ENCODE data around the gene SERPINB11. TPM values are rescaled to one million over a fixed set of nuclear protein-coding genes. Genes with fewer than 3 reads are reported as not detected.
"Not testable (repeated sequence)": the region's sequence is repeated elsewhere in the genome, so short reads cannot be mapped to it uniquely, and the experiment has no call there.

Gene SERPINB11
- not detected for total RNA-seq
- polyA plus RNA-seq (ENCODE audit: insufficient read length in 2 of 2) = not detected
- long read RNA-seq, donor 1 = 0 reads
- long read RNA-seq, donor 2 = 0 reads
- long read RNA-seq, donor 3 = 0 reads
- long read RNA-seq, donor 4 = 0 reads

DNA sequence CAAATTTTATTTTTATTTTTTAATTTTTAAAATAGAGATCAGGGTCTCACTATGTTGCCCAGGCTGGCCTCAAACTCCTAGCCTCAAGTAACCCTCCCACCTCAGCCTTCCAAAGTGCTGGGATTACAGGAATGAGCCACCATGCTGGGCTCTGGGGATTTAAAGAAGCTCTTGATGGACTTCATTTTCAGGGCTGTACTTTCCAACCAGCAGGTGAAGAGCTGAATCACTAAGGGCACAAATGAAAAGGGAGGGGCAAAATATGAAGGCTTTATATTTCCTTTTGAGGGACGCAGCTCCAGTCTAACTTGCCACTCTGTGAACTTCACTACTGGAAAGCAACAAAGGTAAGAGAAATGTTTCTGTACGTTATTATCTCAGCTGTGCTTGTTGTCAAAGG is at the start of gene SERPINB11:
TSS of gene SERPINB11 (plus strand) at position 301 of the 400 bp plus-strand sequence. CDS start 7,234 bp downstream, outside the sequence.
- Histone ChIP-seq H3K27ac (ENCODE audit: low read depth, low read length) (no peak within 1 kb of the TSS), H3K4me3 (ENCODE audit: low read depth, low read length) (no peak within 1 kb of the TSS), H3K27me3 (ENCODE audit: control insufficient read depth, insufficient read depth, low read length) (no peaks in the 10 kb centered on the region), H3K36me3 (ENCODE audit: control insufficient read depth, insufficient read depth, low read length) (no peaks in the 10 kb centered on the region), H3K9me3 (ENCODE audit: control insufficient read depth, insufficient read depth, low read length) (no peaks in the 10 kb centered on the region), H3K4me1 (ENCODE audit: control insufficient read depth, insufficient read depth, low read length) (no peaks in the 10 kb centered on the region)
- DNase-seq (ENCODE audit: low read depth in 4 of 6, low spot score in 6 of 6) = no peak
- whole genome bisulfite sequencing (ENCODE audit: insufficient coverage) = 40% methylated on average over 1 of the region's 2 CpGs

DNA sequence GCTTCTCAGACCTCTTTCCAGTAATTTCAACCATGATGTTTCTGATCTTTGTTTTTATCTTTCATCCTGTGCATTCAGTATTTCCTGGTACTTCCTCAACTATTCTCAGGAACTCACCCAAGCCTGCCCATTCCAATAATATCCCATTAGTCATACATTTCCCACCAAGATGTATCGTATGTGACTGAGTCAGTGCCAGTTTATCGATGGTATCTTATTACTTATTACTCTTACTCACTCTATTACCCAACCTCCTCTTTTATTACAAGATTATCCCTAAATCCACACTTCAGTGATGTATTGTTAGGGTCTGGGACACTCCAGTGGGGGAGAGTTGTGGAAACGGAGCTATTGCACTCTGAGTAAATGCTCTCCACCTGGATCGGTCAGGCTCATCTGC is 43.8 kb upstream of the SERPINB11 start:
- DNase-seq (ENCODE audit: low read depth in 4 of 6, low spot score in 6 of 6); H3K4me3 ChIP-seq (ENCODE audit: low read depth, low read length); H3K4me1 ChIP-seq (ENCODE audit: control insufficient read depth, insufficient read depth, low read length); H3K9me3 ChIP-seq (ENCODE audit: control insufficient read depth, insufficient read depth, low read length); H3K27me3 ChIP-seq (ENCODE audit: control insufficient read depth, insufficient read depth, low read length); H3K36me3 ChIP-seq (ENCODE audit: control insufficient read depth, insufficient read depth, low read length); H3K27ac ChIP-seq (ENCODE audit: low read depth, low read length): not testable (repeated sequence)
- no CpG with 5 or more reads among the region's 4 CpGs for WGBS (ENCODE audit: insufficient coverage)

DNA sequence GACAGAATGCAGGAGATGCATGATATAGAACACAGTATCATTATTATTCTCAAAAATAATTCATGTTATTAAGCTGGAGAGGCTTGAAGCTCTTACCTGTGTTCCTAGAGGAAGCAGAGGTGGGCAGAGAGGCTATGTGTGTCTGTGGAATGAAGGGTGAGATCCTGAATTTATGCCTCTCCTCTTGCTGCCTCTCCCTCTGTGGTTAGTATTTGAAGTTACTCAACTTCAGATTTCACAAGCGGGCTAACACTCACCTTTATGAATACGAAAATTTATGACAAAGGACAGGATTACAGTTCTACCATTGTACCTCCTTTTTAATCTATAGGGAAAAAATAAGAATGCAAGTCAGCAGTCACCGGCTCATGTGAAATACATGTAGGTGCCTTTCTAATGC is 41.0 kb upstream of the SERPINB11 start, which contains the start of gene SERPINB3:
TSS of gene SERPINB3 (minus strand) at position 144 of the 400 bp plus-strand sequence. CDS start 677 bp downstream, outside the sequence.
- not testable (repeated sequence) for DNase-seq (ENCODE audit: low read depth in 4 of 6, low spot score in 6 of 6); H3K9me3 ChIP-seq (ENCODE audit: control insufficient read depth, insufficient read depth, low read length); H3K27me3 ChIP-seq (ENCODE audit: control insufficient read depth, insufficient read depth, low read length); H3K27ac ChIP-seq (ENCODE audit: low read depth, low read length); H3K36me3 ChIP-seq (ENCODE audit: control insufficient read depth, insufficient read depth, low read length); H3K4me1 ChIP-seq (ENCODE audit: control insufficient read depth, insufficient read depth, low read length); H3K4me3 ChIP-seq (ENCODE audit: low read depth, low read length)
- WGBS (ENCODE audit: insufficient coverage) = no CpG with 5 or more reads among the region's 3 CpGs

- WGBS (ENCODE audit: insufficient coverage) = 100% methylated on average over 1 of the region's 1 CpG
- Histone ChIP-seq H3K27ac (ENCODE audit: low read depth, low read length) (no peak overlapping the region), H3K4me3 (ENCODE audit: low read depth, low read length) (no peak overlapping the region), H3K27me3 (ENCODE audit: control insufficient read depth, insufficient read depth, low read length) (no peaks in the 10 kb centered on the region), H3K9me3 (ENCODE audit: control insufficient read depth, insufficient read depth, low read length) (no peaks in the 10 kb centered on the region), H3K4me1 (ENCODE audit: control insufficient read depth, insufficient read depth, low read length) (no peaks in the 10 kb centered on the region), H3K36me3 (ENCODE audit: control insufficient read depth, insufficient read depth, low read length) (no peaks in the 10 kb centered on the region)
- DNase-seq (ENCODE audit: low read depth in 4 of 6, low spot score in 6 of 6) = no peak
Measured at GRCh38 chr18:63664571-63664970, 38.2 kb upstream of the SERPINB11 start.

- H3K27me3 ChIP-seq (ENCODE audit: control insufficient read depth, insufficient read depth, low read length) = no peaks in the 10 kb centered on the region
- no peak overlapping the region for H3K4me3 ChIP-seq (ENCODE audit: low read depth, low read length)
- DNase-seq (ENCODE audit: low read depth in 4 of 6, low spot score in 6 of 6) = no peak
- no peaks in the 10 kb centered on the region for H3K4me1 ChIP-seq (ENCODE audit: control insufficient read depth, insufficient read depth, low read length)
- H3K36me3 ChIP-seq (ENCODE audit: control insufficient read depth, insufficient read depth, low read length) = no peaks in the 10 kb centered on the region
- H3K27ac ChIP-seq (ENCODE audit: low read depth, low read length) = no peak overlapping the region
- 36% methylated on average over 2 of the region's 5 CpGs for WGBS (ENCODE audit: insufficient coverage)
- H3K9me3 ChIP-seq (ENCODE audit: control insufficient read depth, insufficient read depth, low read length) = no peaks in the 10 kb centered on the region
Measured at GRCh38 chr18:63676526-63677323, 26.0 kb upstream of the SERPINB11 start.

- H3K27ac ChIP-seq (ENCODE audit: low read depth, low read length) = no peak overlapping the region
- no peak for DNase-seq (ENCODE audit: low read depth in 4 of 6, low spot score in 6 of 6)
- no peaks in the 10 kb centered on the region for H3K4me1 ChIP-seq (ENCODE audit: control insufficient read depth, insufficient read depth, low read length)
- no peaks in the 10 kb centered on the region for H3K36me3 ChIP-seq (ENCODE audit: control insufficient read depth, insufficient read depth, low read length)
- 85% methylated on average over 4 of the region's 5 CpGs for WGBS (ENCODE audit: insufficient coverage)
- H3K27me3 ChIP-seq (ENCODE audit: control insufficient read depth, insufficient read depth, low read length) = no peaks in the 10 kb centered on the region
- H3K9me3 ChIP-seq (ENCODE audit: control insufficient read depth, insufficient read depth, low read length) = no peaks in the 10 kb centered on the region
- H3K4me3 ChIP-seq (ENCODE audit: low read depth, low read length) = no peak overlapping the region
Measured at GRCh38 chr18:63677500-63678225, 25.1 kb upstream of the SERPINB11 start.

DNA sequence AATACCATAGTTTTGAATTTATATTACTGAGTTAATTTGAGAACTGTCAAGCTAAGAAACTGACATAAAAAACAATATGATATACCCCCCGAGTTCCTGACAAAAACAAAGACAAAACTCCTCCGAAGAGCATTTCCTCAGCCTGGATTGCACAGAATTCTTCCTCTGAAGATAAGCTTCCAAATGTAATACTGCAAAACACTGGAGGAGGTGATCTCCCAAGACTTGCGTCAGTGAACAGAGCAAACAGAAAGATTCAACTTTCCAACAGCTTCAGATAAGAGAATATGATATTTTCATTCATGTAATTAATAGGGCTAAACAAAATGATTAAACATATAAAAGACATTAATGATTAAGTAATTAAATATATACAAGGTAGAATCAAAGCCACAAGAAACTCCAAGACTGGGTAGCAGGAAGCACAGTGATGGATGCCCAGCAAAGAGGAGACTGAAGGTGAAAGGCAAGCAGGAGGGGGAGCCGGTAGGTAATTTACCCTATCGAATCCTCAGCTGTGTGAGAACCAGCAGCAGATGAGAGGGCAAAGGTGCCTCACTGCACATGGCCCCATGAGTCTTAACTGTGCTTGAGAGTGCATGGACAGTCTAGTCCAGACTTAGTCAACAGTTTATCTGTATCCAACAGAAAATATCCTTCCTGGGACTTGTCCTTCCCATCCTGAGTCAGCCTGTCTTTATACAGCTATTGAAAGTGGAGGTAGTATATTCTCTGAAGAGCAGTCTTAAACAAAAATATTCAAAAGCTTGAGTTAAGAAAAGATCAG is 22.7 kb upstream of the SERPINB11 start:
- Histone ChIP-seq H3K27me3 (ENCODE audit: control insufficient read depth, insufficient read depth, low read length) (no peaks in the 10 kb centered on the region), H3K4me1 (ENCODE audit: control insufficient read depth, insufficient read depth, low read length) (no peaks in the 10 kb centered on the region), H3K27ac (ENCODE audit: low read depth, low read length) (no peak overlapping the region), H3K4me3 (ENCODE audit: low read depth, low read length) (no peak overlapping the region), H3K9me3 (ENCODE audit: control insufficient read depth, insufficient read depth, low read length) (no peaks in the 10 kb centered on the region), H3K36me3 (ENCODE audit: control insufficient read depth, insufficient read depth, low read length) (no peaks in the 10 kb centered on the region)
- WGBS (ENCODE audit: insufficient coverage) = 86% methylated on average over 2 of the region's 5 CpGs
- DNase-seq (ENCODE audit: low read depth in 4 of 6, low spot score in 6 of 6) = no peak

DNA sequence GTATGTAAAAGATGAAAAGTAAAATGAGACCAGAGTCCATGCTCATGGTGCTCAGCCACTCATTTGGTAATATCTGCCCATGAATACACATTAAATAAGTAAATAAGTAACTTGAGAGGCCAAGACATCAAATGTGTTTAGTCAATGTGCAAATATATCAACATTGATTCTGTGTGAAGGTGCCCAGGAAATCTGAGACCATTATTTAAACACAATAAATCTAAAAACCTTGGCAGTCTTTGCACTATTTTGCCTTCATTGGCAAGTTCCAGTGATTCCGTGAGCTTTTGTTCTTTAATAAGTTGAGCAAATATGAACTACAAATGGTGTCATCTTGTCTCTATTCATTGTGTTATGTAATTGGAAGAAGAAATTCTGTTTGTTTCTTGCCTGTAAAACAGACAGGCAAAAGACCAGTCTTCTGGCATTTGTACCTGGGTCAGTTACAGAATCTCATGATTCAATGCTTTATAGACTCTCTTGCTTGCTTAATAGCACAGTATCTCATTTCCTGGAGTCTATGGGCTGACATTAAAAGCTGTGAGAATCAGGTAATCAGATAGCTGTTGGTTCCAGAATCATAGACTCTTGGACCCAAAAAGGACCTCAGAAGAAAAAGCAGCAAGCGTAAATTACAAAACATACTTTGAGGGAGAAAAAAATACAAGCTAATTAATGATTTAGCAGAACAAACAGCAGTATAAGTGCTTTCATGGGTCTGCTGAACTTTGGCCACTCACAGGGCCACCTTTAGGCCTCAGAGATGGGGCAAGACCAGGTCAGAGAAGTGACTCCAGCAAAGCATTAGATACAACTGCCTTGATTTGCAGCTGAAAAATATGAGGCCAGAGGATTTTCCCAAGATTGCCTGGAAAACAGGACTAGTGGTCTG is 21.1 kb upstream of the SERPINB11 start:
- H3K9me3 ChIP-seq (ENCODE audit: control insufficient read depth, insufficient read depth, low read length) = no peaks in the 10 kb centered on the region
- no peaks in the 10 kb centered on the region for H3K36me3 ChIP-seq (ENCODE audit: control insufficient read depth, insufficient read depth, low read length)
- H3K27me3 ChIP-seq (ENCODE audit: control insufficient read depth, insufficient read depth, low read length) = no peaks in the 10 kb centered on the region
- no peaks in the 10 kb centered on the region for H3K4me1 ChIP-seq (ENCODE audit: control insufficient read depth, insufficient read depth, low read length)
- H3K27ac ChIP-seq (ENCODE audit: low read depth, low read length) = no peak overlapping the region
- whole genome bisulfite sequencing (ENCODE audit: insufficient coverage) = no CpG with 5 or more reads among the region's 2 CpGs
- no peak overlapping the region for H3K4me3 ChIP-seq (ENCODE audit: low read depth, low read length)
- no peak for DNase-seq (ENCODE audit: low read depth in 4 of 6, low spot score in 6 of 6)

Data from spinal cord (tissue), 10 donors.